ENCODE results near the gene WDR33.

DNA sequence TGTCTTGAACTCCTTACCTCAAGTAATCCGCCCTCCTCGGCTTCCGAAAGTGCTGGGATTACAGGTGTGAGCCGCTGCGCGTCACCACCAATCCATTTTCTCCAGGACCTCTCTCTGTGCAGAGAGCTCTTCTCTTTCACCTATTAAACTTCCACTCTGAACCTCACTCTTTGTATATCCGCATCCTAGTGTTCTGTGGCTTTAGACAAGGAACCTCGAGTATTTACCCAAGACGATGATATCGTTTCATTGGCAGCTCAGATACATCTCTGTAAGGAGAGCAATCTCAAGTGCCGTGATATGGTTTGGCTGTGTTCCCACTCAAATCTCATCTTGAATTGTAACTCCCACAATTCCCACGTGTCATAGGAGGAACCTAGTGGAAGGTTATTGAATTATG lies 15.1 kb upstream of the WDR33 start:
- no peak for TF ChIP-seq GATA2 (IDR thresholded peaks at IDR 0.05; ENCODE audit: low read depth, low read length)
- TF ChIP-seq GATA3 (IDR thresholded peaks at IDR 0.05; ENCODE audit: low read depth, low read length) = no peak

All from SH-SY5Y (cell line).